Measurements from ENCODE around the gene CMSS1. TPM values are rescaled to one million over a fixed set of nuclear protein-coding genes. Genes with fewer than 3 reads are reported as not detected.

CMSS1 gene
- total and polyA plus RNA-seq, 9 donors: 14.5 to 54.0 (median 24.9) TPM

DNA sequence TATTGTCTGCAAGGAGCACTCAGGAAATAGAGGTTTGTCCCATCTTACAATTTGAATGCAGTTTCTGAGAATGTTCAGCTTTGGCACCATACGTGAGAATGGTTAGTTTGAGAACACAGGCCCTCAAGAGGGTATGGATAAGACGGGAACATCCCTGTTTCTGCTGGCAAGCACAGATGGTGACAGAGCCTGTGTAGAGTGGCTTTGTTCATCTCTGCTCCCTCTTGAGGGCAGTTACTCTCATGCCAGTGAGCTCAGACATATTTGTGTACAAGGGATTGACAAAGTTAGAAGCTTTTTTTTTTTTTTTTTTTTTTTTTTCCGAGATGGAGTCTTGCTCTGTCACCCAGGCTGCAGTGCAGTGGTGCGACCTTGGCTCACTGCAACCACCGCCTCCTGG, 368.2 kb downstream of the CMSS1 start:
- 77 to 78% (median 78%) methylated on average over 5 of the region's 5 CpGs for WGBS, 3 donors
- H3K9me3 ChIP-seq: no peaks in the 10 kb centered on the region
- no peak for DNase-seq
- no peaks in the 10 kb centered on the region for H3K27me3 ChIP-seq
- peaks cover 10% of the 10 kb centered on the region for H3K4me1 ChIP-seq (ENCODE audit: insufficient read depth)
- no peaks in the 10 kb centered on the region for H3K36me3 ChIP-seq
- H3K27ac ChIP-seq: no peak overlapping the region
- TF ChIP-seq EP300 (IDR thresholded peaks at IDR 0.05): no peak
- no peak for TF ChIP-seq CTCF (IDR thresholded peaks at IDR 0.05)
- TF ChIP-seq POLR2A (IDR thresholded peaks at IDR 0.05): no peak
- intact Hi-C loops (cut with DNase I): loop anchor here in 1 of 4 donors (10.0 kb wide), 1 partner anchor 49 kb away; no protein-coding TSS in a partner anchor
- H3K4me3 ChIP-seq: no peak overlapping the region

DNA sequence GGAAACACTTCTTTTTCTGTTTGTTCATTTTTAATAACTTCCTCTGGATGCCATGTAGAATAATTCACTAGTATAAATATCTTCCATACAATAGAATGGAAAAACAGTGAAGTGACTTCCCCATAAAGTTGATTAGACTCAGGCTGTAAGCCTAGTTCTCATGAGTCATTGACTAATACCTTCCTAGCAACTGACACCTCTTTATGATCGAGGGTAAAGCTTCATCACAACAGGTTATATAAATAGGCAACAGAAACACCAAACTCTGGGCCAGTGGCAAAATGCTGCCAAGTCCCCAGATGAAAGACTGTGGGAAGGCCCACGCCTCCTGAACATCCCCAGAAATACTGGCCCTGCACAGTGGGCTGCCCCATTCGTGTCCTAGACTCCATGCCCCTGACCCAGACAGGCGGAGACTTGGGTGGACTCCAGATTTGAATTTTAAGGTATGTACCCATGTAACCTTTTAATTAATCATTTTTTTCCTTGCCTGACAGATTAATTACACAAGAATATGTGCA, 371.8 kb downstream of the CMSS1 start:
- WGBS, 3 donors: 88 to 90% (median 89%) methylated on average over 4 of the region's 4 CpGs
- TF ChIP-seq CTCF (IDR thresholded peaks at IDR 0.05) (no peak), POLR2A (IDR thresholded peaks at IDR 0.05) (no peak), EP300 (IDR thresholded peaks at IDR 0.05) (no peak)
- no peak overlapping the region for H3K4me3 ChIP-seq
- no peak overlapping the region for H3K27ac ChIP-seq
- no peaks in the 10 kb centered on the region for H3K27me3 ChIP-seq
- DNase-seq: no peak
- no peaks in the 10 kb centered on the region for H3K9me3 ChIP-seq
- peaks cover 10% of the 10 kb centered on the region for H3K4me1 ChIP-seq (ENCODE audit: insufficient read depth)
- intact Hi-C loops (cut with DNase I): loop anchor here in 1 of 4 donors (10.0 kb wide), 1 partner anchor 45 kb away; no protein-coding TSS in a partner anchor
- no peaks in the 10 kb centered on the region for H3K36me3 ChIP-seq

GRCh38 chr3:100195375-100195774, 377.7 kb downstream of the CMSS1 start:
- 97 to 98% (median 97%) methylated on average over 5 of the region's 5 CpGs for WGBS, 3 donors
- TF ChIP-seq EP300 (IDR thresholded peaks at IDR 0.05): no peak
- no peak for TF ChIP-seq POLR2A (IDR thresholded peaks at IDR 0.05)
- no peak for TF ChIP-seq CTCF (IDR thresholded peaks at IDR 0.05)
- H3K4me1 ChIP-seq (ENCODE audit: insufficient read depth): no peaks in the 10 kb centered on the region
- H3K27me3 ChIP-seq: no peaks in the 10 kb centered on the region
- no peak overlapping the region for H3K27ac ChIP-seq
- intact Hi-C loops (cut with DNase I): no loop called here
- no peaks in the 10 kb centered on the region for H3K9me3 ChIP-seq
- DNase-seq: no peak
- H3K4me3 ChIP-seq: no peak overlapping the region
- H3K36me3 ChIP-seq: no peaks in the 10 kb centered on the region

GRCh38 chr3:100197876-100198275, 380.2 kb downstream of the CMSS1 start:
- intact Hi-C loops (cut with DNase I): no loop called here
- DNase-seq: no peak
- H3K27ac ChIP-seq: no peak overlapping the region

More at GRCh38 chr3:100197876-100198275, 380.2 kb downstream of the CMSS1 start:
- no peaks in the 10 kb centered on the region for H3K27me3 ChIP-seq
- no peaks in the 10 kb centered on the region for H3K36me3 ChIP-seq
- TF ChIP-seq CTCF (IDR thresholded peaks at IDR 0.05) (no peak), POLR2A (IDR thresholded peaks at IDR 0.05) (no peak), EP300 (IDR thresholded peaks at IDR 0.05) (no peak)
- no peaks in the 10 kb centered on the region for H3K9me3 ChIP-seq
- no peaks in the 10 kb centered on the region for H3K4me1 ChIP-seq (ENCODE audit: insufficient read depth)
- WGBS, 3 donors: 91 to 96% (median 94%) methylated on average over 8 of the region's 8 CpGs
- no peak overlapping the region for H3K4me3 ChIP-seq
